Measurements from ENCODE around the gene EMC8.
"Not testable (repeated sequence)": the region's sequence is repeated elsewhere in the genome, so short reads cannot be mapped to it uniquely, and the experiment has no call there.

Gene EMC8

DNA sequence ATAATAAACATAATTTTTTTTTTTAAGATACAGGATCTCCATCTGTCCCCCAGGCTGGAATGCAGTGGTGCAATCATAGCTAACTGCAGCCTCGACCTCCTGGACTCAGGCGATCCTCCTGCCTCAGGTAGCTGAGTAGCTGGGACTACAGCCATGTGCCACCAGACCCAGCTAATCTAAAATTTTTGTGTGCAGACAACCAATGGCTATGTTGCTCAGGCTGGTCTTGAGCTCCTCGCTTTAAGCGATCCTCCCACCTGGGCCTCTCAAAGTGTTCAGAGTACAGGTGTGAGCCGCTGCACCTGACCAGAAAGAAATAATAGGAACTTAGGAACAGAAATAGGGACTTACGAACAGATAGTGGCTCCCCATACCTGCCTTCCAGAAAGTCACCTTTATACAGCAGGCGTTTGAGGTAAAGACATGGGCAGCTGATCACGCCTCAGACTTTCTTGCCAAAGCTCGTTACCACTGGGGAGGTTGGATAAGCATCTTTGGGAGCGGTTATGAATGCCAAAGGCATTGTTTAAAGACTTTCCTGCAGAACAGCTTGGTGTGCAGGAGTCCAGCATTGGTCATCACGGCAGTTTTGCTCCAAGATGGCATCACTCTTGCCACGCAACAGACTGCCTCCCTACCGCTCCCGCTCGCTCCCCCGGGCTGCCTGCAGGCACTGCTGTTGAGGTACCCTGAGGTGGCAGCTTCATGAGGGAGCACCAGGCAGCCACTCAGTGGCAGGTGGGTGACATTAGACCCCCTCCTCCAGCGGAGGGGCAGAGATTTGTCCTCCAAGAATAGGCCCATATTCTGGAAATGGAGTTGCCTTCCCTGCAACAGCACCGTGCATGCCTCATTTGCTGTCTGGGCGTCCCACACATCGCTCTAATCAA, 13.7 kb upstream of the EMC8 start:
- DNase-seq (ENCODE audit: low spot score) = no peak

DNA sequence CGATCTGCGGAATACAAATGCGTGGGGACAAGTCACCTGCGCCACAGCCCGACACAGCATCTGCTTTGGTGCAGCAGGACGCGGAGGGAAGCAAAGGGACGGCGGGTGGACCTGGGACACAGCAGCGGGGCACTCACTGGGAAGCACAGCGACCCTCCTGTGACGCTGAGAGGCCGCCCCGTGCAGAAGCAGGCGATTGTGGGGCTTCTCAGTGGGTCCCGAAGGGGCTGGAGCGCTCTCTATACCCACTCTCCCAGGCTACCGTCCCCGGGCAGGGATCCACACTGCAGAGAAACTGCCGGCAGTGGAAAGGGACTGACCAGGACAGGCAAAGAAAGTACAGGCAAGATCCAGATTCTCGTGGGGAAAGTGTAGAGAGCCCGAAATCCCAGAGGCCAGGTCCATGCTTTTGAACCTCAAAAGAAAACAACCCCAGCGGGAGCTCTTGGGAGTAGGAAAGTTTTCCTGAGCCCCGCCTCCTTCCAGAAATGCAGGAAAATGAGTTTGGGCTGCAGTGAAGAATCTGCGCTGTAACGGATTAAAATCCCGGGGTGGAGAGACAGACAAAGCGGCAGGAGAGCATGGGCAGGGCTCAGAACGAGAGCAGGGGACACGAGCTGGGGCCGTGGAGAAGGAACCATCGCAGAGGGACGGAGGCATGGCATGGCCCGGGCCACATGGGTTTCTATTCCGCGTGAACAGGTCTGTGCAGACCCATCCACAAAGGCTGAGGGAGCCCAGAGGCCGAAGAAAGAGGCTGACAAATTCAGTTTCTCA, 12.9 kb upstream of the EMC8 start:
- no peak for DNase-seq (ENCODE audit: low spot score)

DNA sequence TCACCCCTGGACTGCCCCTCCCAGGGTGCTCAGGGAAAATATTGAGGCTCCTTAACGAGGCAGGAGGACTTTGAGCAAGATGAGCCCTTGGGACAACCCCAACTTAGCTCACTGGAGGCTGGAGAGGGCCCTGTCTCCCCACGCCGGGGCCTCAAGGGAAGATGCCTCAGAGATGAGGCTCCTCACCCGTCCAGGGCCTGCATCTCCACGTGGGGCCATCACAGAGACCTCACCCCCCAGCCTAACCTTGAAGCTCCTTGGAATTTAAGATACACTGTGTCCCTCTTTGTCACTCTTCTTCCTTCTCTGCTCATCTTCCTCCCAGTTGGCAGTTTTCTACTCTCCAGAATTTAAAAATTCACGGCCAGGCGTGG, 11.4 kb upstream of the EMC8 start:
- DNase-seq (ENCODE audit: low spot score) = no peak

DNA sequence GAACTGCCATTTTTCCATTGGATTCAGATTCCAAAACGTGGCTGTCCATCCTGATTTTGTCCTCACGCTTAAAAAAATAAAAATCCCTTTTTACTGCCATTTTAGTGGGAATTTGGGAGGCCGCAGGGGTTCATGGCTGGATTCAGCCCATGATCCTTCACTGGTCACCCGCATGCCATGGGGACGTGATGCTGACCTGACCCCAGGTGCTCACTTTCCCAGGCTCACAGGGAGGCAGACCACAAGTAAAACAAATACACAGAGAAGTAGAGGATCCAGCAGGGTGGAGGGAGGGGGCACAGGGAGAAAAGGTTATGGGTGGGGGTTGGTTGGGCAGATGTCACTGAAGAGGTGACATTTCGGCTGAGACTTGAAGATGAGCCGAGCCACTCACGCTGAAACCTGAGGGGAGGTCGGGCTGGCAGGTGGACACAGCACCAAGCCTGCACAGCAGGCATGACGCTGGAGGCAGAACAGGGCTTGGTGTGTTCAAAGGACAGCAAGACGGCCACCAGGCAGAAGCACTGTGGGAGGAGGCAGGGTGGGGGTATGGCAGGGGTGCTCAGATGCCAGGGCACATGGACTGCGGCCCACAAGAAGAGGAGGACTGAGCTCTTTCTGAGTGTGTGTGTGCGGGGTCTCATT, 10.9 kb upstream of the EMC8 start:
- no peak for DNase-seq (ENCODE audit: low spot score)

DNA sequence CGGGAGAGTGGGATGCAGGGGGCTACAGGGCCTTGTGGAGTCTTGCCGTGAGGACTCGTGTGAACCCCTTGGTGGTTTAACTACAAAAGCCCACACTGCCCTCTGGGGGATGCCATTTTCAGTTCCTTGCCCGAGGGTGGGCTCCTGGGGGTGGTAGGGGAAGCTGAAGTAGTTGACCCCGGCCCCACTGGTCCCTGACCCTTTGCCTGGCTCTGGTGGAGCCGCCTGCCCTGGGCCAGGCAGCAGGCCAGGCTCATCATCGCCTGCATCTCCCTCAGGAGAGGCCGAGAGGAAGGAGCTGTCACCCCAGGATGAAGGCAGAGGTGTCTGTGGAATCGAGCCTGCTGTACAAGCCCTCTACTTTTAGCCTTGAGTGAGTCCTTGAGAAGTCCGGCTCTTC, 10.3 kb upstream of the EMC8 start:
- DNase-seq (ENCODE audit: low spot score) = no peak

DNA sequence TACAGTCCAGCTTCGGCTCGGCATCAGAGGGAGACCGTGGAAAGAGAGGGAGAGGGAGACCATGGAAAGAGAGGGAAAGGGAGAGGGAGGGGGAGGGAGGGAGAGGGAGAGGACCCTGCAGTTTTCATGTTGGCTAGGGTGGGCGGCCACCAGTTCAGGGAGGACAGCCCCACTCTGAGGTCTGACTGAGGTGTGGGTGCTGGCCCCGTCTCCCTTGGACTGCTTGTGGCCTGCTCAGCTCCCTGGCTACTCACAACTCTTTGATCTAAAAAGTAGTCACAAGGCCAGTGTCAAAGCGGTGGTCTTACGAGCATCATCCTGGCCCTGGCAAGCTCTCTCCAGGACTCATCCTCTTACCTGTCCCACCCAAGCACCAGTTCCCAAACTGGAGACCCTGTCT, 9.6 kb upstream of the EMC8 start:
- DNase-seq (ENCODE audit: low spot score) = no peak

DNA sequence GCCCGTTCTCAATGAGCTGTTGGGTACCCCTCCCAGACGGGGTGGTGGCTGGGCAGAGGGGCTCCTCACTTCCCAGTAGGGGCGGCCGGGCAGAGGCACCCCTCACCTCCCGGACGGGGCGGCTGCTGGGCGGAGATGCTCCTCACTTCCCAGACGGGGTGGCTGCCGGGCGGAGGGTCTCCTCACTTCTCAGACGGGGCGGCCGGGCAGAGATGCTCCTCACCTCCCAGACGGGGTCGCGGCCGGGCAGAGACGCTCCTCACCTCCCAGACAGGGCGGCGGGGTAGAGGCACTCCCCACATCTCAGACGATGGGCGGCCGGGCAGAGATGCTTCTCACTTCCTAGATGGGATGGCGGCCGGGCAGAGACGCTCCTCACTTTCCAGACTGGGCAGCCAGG, 8.8 kb upstream of the EMC8 start:
- not testable (repeated sequence) for DNase-seq (ENCODE audit: low spot score)

DNA sequence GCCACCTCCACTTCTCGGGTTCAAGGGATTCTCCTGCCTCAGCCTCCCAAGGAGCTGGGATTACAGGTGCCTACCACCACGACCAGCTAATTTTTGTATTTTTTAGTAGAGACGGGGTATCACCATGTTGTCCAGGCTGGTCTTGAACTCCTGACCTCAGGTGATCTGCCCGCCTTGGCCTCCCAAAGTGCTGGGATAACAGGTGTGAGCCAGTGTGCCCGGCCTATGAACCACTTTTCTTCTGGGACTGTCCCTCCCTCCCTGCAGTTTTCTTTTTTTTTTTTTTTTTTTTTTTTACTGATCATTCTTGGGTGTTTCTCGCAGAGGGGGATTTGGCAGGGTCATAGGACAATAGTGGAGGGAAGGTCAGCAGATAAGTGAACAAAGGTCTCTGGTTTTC, 8.0 kb upstream of the EMC8 start:
- DNase-seq (ENCODE audit: low spot score) = not testable (repeated sequence)

DNA sequence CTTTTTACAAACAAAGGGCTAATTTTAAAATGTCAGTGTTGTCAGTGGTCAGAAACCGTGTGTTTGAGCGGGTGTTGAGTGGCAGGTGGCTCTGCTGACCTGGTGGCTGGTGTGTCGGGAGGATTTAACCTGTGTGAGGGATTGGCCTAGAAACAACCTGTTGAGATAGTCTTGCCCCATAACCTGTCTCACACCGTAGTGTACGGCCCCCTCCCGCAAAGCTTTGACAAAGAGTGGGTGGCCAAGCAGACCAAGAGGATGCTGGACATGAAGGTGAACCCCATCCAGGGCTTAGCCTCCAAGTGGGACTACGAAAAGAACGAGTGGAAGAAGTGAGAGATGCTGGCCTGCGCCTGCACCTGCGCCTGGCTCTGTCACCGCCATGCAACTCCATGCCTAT, 7.2 kb upstream of the EMC8 start:
- no peak for DNase-seq (ENCODE audit: low spot score)

DNA sequence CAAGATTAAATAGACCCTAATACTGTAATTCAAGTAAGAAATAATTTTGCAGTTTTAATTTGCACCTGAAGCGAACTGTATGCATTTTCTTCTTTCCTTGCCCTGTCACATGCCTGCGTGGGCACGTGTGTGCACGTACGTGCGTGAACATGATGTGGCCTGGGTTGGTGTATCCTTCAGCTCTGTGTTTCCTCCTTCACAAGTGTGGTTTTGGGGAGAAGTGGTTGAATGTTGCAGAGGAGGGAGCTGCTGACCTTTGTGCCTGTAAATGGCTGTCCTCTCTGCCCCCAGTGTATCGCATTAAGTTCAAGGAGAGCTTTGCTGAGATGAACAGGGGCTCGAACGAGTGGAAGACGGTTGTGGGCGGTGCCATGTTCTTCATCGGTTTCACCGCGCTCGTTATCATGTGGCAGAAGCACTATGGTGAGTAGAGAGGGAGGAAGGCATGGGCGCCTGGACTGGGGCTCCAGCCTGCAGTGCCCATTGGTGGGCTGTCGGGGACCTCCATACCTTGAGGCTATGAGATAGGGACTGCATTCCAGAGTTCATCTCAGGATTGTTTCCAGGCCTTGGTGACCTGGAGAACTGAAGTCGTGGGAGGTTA, 6.2 kb upstream of the EMC8 start:
- DNase-seq (ENCODE audit: low spot score) = no peak

DNA sequence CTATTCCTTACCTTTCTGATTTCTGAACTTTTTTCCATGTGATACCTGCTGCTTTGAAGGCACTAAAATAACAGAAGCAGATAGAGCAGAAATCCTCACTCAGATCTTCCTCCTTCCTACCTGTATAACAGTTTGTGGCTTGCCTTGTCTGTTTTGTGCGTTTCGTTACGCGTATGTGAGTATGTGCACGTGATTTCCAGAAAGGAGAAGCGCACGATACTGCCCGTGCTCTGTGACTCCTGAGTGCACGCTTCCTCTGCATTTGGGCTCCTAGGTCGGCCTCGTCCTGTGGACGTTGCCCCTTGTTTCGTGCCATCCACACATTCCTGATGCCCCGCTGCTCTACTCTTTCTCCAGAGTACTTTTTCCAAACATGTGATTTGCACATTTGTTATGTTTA, 4.2 kb upstream of the EMC8 start:
- DNase-seq (ENCODE audit: low spot score) = no peak

DNA sequence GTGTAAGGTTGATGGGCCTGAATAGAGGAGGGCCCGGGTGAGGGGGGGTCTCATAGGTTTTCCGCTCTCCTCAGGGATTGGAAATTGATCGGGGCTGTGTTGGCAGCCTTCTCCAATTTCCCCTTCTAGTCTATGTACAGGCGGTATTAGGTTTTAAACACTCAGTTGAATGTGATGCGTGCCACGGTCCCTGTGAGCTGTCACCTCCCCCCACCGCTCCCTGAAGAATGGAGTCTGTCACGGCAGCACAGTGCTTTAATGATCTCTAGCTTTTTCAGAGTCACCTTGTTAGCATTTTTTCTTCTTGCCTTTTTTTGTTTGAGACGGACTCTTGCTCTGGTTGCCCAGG, 951 bp upstream of the EMC8 start:
- peak; percentile 7 for DNase-seq (ENCODE audit: low spot score)

DNA sequence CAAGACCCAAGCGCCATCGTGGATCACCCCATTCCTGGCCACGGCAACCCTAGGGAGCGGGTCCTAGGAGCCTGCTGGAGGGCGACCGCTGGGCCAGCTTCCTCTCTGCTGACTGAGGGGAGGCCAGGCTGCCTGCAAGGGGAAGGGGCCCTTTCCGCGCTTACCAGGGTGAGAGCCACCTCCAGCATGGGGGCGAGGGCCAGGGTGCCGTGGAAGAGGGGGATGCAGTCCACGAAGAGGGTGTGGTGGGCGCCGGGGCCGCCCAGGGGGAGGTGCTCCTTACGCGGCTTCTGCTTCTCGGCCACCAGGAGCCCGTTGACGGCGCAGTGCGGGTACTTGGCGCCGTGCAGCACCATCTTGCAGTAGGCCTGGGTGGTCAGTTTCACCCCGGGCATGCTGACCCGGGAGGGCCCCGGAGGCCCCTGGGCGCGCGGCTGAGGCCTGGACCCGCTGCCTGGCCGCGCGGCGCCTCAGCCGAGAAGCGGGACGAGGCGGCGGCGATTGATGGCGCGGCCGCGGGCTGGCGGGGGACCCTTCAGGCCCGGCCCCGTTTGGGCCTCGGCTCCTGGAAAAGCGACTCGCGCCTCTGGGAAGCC, 345 bp downstream of the EMC8 start:
- DNase-seq (ENCODE audit: low spot score) = no peak

DNA sequence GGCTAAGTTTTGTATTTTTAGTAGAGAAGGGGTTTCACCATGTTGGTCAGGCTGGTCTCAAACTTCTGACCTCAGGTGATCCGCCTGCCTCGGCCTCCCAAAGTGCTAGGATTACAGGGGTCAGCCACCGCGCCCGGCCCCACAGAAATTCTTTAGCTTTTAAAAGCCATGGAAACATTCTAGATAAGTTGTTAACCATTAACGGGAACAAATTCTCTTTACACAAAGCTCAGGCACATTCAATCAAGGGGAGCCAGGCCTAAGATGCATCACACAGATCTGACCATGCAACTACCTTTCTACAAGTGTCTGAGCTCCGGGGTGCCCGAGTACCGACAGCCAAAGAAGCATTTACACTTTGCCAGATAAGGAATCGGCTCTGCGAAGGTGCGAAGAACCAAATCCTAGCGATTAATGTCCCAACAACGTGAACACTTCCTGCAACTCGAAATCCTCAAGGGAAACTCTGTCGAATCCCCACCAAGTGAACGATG, 1.0 kb downstream of the EMC8 start:
- DNase-seq (ENCODE audit: low spot score) = no peak

DNA sequence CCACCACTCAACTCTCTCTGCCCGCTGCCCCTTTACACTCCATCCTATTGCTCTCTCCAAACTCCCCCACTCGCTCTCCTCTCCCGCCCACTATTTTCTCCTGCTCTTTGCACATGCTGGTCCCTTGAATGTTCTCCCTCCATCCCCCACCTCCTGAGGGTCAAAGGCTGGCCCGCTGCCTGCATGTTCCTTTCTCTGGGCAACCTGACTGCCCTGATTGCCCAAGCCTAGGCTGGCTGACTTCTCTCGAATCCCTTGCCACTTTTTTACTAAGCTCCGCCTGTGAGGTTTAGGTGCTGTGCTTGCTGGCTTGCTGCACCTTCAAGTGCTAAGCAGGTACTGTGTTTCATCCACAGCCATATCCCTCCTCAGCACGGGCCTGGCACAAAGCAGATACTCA, 2.7 kb downstream of the EMC8 start:
- DNase-seq (ENCODE audit: low spot score) = no peak

DNA sequence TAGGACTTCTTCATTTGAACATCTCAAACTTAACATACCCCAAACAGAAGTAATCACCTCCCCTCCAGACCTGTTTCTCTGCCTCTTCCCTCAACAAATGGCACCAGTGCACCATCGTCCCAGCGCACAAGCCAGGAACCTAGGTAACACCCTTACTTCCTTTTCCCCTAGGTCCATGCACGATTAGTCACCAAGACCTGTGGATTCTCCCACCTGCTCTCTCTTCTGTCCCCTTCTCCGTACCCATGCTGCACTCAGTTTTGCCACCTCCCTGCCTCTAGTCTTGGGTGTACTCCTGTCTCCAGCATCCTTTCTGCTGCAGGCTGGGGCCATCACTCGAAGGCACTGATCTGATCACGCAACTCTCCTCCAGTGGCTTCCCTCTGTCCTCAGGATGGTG, 3.2 kb downstream of the EMC8 start:
- DNase-seq (ENCODE audit: low spot score) = no peak

DNA sequence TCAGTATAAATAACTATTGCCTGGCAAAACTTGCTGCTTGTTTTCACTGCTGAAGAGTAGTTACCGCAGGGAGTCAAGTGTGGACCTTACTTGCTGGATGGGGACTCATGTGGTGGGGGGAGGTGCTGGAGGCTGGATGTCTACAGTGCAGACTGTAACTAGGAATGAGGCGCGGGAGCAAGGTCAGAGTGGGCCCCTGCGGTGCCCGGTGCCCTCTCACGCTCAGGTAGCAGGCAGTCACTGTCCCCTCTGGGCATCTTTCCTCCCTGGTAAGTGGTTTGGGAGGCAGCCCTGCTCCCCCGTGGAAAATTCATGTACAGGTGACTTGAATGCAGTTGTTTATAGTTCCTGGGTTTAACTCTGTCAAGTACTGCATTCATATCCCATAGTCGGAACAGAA, 4.6 kb downstream of the EMC8 start:
- DNase-seq (ENCODE audit: low spot score) = no peak

DNA sequence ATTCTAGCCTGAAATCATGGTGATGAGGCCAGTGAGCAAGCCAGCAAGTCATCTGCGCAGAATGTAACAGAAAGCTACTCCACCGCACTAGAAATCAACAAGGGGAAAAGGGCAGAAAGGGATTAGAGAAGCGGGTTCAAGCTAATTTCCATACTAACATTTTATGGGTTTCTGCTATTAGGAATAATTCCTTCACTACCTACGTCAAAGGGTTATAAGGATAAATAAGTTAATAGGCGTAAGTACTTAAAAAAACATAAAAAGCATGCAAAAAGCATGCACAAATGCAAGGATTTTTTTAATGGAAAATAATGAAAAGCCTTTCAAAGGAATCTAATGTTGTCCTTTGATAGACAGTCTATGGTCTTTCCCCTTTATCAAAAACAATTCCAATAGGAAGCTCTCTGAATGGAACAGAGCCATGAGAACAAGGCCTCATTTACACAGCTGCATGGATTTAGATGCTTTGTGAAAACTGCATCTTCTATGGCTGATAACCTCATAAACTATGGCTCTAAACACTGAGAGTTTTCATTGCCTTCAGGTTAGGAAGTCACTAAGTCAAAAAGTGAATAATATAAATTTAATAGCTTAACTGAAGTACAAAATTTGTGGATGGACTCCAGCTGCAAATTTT, 5.6 kb downstream of the EMC8 start:
- DNase-seq (ENCODE audit: low spot score) = no peak

DNA sequence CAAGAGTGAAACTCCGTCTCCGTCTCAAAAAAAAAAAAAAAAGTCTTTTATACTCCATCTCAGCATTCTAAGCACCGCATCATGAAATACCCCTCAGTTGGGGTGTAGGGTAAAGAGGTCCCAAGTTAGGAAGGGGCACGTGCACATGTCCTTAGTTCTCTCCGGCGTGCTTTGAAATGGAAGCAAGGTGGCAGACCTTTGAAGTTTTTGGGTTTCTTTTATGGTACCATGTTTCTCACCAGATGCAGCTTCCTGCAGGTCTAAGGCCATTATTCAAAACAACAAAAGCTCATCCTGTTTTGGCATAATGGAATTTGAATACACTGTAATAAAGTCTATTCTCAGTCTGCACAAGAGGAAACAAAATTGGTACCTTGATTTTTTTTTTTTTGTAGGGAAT, 9.6 kb downstream of the EMC8 start:
- DNase-seq (ENCODE audit: low spot score) = no peak

DNA sequence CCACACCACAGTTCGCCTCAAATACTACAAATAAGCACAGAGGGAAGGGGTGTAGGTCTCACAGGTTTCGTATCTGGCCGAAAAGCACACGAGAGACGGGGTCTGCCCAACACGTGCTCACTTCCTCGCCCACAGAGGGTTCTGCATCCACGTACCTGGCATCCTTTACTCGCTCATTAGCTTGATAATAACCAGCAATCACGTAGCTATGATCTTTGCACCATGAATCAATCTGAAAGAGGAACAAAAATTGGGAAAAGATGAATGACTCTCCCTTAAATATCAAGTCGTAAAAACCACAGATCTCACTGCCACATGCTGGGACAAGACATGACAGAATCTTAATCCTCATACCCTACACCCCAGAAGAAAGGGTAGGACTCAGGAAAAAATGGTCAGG, 10.5 kb downstream of the EMC8 start:
- no peak for DNase-seq (ENCODE audit: low spot score)

DNA sequence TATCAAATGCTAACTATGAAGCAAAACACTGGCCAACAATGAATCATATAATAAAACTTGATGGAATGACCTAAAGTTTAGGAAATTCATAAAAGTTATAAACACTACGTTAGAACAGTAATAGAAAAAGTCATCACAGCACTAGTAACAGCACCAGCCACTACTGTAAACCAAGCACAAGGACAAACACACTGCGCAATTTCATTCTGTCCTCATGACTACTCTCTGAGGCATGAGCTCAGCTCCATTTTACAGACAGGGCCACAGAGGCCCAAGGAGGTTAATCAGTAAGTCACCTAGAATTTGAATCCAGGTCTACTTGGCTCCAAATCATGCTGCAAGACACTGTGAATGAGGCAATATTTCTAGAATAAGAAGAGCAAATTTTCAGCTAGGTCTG, 13.4 kb downstream of the EMC8 start:
- no peak for DNase-seq (ENCODE audit: low spot score)

DNA sequence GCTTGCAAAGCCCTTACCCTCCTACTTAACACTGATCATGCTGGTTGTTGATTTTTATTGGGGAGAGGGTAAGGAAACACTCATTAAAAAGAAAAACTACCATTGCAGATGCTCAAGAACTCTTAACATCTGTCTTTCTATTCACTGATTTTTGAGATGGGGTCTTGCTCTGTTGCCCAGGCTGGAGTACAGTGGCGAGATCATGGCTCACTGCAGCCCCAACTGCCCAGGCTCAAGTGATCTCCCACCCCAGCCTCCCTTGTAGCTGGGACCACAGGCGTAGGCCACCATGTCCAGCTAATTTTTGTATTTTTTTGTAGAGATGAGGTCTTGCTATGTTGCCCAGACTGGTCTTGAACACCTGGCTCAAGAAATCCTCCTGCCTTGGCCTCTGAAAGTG, 14.5 kb downstream of the EMC8 start:
- no peak for DNase-seq (ENCODE audit: low spot score)

Data from CD4-positive, alpha-beta T cell treated with Interleukin-2 at 100 ng/mL for 4 hours (primary cell).